ENCODE data around the gene BLMH.
"Not testable (repeated sequence)": the region's sequence is repeated elsewhere in the genome, so short reads cannot be mapped to it uniquely, and the experiment has no call there.

BLMH gene

DNA sequence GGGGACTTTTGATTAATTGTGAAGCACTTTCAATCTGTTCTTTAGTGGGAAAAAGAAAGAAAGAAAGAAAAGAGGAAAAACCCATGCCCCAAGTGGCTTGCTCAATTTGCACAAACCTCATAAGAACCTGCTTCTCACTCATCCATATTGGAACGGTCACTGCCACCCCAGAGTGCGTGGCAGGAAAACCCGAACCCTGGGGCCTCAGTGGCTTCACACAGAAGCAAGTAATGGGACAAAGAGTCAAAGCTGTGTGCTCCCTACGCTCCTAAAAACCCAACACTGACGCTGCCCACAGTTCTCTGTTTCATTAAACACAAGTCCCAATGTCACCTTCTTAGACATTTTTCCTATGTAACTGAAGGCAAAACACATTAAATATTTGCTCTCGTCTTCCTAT is 57.4 kb downstream of the BLMH start:
- Mint-ChIP-seq H3K36me3 (ENCODE audit: low read depth) (no peaks in the 10 kb centered on the region), H3K4me3 (no peak overlapping the region), H3K4me1 (ENCODE audit: low read depth) (peaks cover 15% of the 10 kb centered on the region), H3K27ac (no peak overlapping the region), H3K27me3 (peaks cover 60% of the 10 kb centered on the region), H3K9me3 (no peaks in the 10 kb centered on the region)

DNA sequence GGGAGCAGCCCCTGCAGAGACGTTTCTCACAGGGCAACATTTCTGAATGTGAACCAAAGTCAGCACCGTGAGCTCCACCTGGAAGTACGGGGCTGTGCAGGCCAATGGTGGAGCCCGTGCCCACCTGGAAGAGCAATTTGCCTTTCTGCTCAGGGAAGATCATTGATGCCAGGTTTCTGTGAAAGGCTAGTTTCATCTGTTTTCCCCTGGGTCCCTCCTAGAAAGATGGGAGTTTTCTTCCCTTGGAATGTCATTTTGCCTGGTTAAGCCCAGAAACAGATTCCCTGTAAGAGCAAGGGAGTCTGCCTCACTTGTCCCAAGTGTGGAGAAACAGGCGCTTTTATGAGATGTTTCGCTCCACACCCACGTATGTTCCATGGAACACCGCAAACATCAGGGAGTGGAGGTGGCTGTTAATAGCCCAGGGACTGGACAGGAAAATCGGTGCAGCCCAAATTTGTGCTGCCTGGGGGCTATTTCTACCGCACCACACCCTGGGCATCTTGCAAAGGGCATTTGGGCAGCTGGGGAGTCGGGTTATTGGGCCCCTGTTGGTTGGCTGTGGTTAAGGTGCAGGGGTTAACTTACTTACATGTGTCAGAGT is 58.8 kb downstream of the BLMH start:
- Mint-ChIP-seq H3K4me1 (ENCODE audit: low read depth) (peaks cover 11% of the 10 kb centered on the region), H3K36me3 (ENCODE audit: low read depth) (no peaks in the 10 kb centered on the region), H3K4me3 (no peak overlapping the region), H3K27ac (no peak overlapping the region), H3K27me3 (peaks cover 48% of the 10 kb centered on the region), H3K9me3 (no peaks in the 10 kb centered on the region)

DNA sequence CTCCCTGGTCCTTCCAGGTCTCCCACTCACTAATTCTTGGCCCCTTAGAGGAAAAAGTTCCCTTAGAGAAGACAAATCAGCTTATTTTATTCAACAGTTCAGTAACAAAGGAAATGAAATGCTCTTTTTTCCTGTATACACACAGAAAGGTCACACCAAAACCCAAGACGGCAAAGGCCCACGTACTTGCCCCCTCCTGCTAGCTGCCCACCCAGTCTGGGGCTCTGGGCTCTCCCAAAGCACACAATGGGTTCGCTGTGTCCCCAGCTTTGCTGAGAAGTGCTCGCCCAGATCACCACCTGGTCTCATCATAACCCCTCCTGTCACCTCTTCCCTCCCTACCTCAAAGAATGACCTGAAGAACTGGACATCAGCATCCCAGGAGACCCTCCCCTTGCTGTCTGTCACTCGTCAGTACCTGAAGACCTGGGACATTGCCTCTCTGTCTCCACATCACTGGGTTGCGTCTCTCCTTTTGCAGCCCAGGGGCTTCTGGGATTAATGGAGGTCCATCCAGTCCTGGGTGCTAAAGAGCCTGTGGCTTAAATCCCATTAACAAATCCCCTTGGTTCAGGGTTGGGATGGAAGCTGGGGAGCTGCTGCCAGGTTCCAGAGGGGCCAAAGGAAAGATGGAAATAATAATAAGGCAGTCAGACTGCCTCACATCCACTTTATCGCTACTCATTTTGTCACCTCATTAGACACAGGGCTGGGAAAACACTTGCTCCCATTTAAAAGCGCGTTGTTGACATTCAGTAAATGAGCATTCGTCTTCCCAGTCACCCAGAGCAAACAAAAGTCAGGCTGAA is 59.5 kb downstream of the BLMH start:
- Mint-ChIP-seq H3K4me1 (ENCODE audit: low read depth) (peaks cover 10% of the 10 kb centered on the region), H3K27me3 (peaks cover 41% of the 10 kb centered on the region), H3K9me3 (no peaks in the 10 kb centered on the region), H3K27ac (no peak overlapping the region), H3K4me3 (no peak overlapping the region), H3K36me3 (ENCODE audit: low read depth) (no peaks in the 10 kb centered on the region)

DNA sequence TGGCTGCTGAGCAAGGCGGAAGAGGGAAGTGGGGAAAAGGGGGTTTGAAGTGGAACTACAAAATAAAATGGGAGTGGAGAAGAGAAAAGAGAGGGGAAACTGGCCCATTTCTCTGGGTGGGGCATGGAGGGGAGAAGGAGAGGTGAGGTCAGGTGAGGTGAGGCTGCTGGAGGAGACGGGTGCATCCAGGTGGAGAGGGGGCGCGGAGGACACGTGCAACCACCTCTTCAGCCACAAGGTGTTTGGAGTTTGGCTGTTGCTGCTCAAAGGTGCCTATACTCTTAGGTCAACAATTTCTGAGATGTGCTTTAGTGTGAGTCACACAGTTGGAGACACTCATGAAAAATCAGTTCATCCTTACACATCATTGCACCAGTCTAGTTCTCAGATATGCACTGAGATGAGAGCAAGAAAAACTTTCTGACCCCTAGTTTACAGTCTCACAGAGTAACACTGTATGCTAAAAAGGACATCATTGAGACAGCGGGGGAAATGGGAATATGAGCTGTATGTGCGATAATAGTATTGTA is 61.1 kb downstream of the BLMH start:
- H3K4me1 Mint-ChIP-seq (ENCODE audit: low read depth), result peaks cover 5% of the 10 kb centered on the region
- no peaks in the 10 kb centered on the region for H3K9me3 Mint-ChIP-seq
- H3K27ac Mint-ChIP-seq, result no peak overlapping the region
- H3K27me3 Mint-ChIP-seq, result peaks cover 30% of the 10 kb centered on the region
- no peak overlapping the region for H3K4me3 Mint-ChIP-seq
- no peaks in the 10 kb centered on the region for H3K36me3 Mint-ChIP-seq (ENCODE audit: low read depth)

DNA sequence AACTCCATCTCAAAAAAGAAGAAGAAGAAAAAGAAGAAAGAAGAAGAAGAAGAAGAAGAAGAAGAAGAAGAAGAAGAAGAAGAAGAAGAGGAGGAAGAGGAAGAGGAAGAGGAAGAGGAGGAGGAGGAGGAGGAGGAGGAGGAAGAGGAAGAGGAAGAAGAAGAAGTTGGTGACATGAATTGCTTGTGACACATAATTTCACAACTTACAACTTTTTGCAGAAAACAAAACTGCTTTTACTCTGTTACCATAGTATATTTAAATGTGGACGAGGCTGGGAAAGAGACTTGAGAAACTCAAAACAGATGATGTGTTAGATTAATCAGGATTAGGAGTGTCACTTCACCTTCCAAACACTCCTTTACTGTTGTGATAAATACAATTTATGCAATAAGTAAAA is 61.7 kb downstream of the BLMH start:
- H3K4me1 Mint-ChIP-seq (ENCODE audit: low read depth); H3K27ac Mint-ChIP-seq; H3K4me3 Mint-ChIP-seq; H3K36me3 Mint-ChIP-seq (ENCODE audit: low read depth); H3K9me3 Mint-ChIP-seq: not testable (repeated sequence)
- H3K27me3 Mint-ChIP-seq, result peaks cover 27% of the 10 kb centered on the region

DNA sequence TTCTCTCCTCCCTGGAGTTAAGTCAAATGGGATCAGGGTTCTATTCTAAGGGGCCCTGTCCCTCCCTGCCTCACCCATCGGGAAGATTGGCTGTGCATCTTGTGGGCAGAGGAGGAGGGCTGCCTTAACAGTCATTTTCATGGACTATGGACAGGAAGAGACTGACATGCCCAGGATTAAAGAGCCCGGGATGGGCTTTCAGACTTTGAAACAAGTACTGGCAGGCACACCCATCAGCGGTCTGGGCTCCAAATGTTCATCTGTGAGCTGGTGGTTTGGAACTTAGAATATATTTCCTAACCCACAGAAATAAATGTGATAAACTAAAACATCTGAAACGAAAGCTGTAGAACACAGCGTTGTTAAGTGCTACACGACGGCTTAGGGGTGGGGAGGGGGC is 62.7 kb downstream of the BLMH start:
- no peaks in the 10 kb centered on the region for H3K9me3 Mint-ChIP-seq
- H3K4me3 Mint-ChIP-seq, result no peak overlapping the region
- H3K27ac Mint-ChIP-seq, result no peak overlapping the region
- no peaks in the 10 kb centered on the region for H3K4me1 Mint-ChIP-seq (ENCODE audit: low read depth)
- peaks cover 17% of the 10 kb centered on the region for H3K27me3 Mint-ChIP-seq
- no peaks in the 10 kb centered on the region for H3K36me3 Mint-ChIP-seq (ENCODE audit: low read depth)

DNA sequence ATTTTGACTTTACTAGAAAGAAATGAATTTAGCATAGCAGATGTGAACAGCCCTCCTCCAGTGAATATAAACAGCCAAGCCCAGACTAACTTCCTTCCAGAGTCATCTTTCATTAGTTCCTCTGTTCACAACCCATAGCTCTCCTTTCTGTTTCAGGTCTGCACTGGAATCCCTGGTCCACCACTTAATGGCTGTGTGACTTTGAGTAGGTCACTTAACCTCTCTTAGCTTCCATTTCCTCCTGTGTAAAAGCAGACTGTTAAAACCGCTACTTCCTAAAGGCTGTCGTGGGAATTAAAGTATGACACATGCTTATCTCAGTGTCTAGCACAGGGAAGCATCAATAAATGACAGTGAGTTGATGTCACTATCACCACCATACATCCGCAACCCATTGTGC is 63.7 kb downstream of the BLMH start:
- H3K9me3 Mint-ChIP-seq, result no peaks in the 10 kb centered on the region
- H3K4me1 Mint-ChIP-seq (ENCODE audit: low read depth), result no peaks in the 10 kb centered on the region
- no peaks in the 10 kb centered on the region for H3K36me3 Mint-ChIP-seq (ENCODE audit: low read depth)
- no peak overlapping the region for H3K27ac Mint-ChIP-seq
- peaks cover 9% of the 10 kb centered on the region for H3K27me3 Mint-ChIP-seq
- no peak overlapping the region for H3K4me3 Mint-ChIP-seq

DNA sequence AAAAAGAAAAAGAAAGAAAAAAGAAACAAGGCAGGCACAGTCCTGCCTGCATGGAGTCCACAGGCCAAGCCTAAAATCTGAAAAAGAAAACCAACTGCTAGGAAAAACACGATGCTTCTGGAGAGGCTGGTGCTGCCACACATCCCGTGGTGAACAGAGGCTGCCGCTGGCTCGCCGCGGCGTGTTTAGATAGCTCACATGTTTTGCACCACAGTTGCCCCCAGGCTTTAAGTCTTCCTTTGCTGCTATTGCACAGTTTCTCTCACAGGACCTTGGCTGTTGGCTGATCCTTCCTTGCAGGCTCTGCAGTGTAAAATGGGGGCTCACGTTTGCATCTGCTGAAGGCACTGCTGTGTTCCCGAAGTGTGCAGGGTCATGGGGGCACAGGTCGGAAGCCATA is 64.9 kb downstream of the BLMH start:
- H3K4me1 Mint-ChIP-seq (ENCODE audit: low read depth), result no peaks in the 10 kb centered on the region
- H3K27me3 Mint-ChIP-seq, result no peaks in the 10 kb centered on the region
- H3K27ac Mint-ChIP-seq, result no peak overlapping the region
- H3K36me3 Mint-ChIP-seq (ENCODE audit: low read depth), result no peaks in the 10 kb centered on the region
- H3K9me3 Mint-ChIP-seq, result no peaks in the 10 kb centered on the region
- no peak overlapping the region for H3K4me3 Mint-ChIP-seq

DNA sequence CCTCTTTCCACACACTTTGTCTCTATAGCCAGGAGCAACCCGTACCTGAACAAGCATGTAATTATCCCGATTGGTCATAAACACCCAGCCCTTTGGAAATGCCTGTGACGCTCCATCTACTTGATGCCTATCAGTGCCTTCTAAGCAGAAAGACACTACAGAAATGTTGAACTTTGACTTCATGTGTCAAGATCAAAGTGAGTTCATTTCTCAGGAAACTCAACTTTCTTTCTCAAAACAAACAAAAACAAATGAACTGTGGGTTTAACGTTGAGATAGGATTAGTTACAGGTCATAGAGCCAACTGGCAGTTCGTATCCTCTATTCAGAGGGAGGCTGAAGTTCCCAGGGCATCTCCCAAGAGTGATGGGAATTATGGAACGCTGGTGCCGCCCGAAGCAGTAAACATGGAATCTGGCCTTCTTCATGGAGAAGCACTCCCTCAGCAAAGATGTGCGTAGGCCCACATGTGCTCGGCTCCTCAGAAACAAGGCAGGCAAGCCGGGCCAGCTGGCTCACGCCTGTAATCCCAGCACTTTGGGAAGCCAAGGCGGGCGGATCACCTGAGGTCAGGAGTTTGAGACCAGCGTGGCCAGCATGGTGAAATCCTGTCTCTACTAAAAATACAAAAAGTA is 65.7 kb downstream of the BLMH start:
- H3K36me3 Mint-ChIP-seq (ENCODE audit: low read depth), result no peaks in the 10 kb centered on the region
- H3K4me3 Mint-ChIP-seq, result no peak overlapping the region
- no peaks in the 10 kb centered on the region for H3K9me3 Mint-ChIP-seq
- no peak overlapping the region for H3K27ac Mint-ChIP-seq
- no peaks in the 10 kb centered on the region for H3K4me1 Mint-ChIP-seq (ENCODE audit: low read depth)
- no peaks in the 10 kb centered on the region for H3K27me3 Mint-ChIP-seq

DNA sequence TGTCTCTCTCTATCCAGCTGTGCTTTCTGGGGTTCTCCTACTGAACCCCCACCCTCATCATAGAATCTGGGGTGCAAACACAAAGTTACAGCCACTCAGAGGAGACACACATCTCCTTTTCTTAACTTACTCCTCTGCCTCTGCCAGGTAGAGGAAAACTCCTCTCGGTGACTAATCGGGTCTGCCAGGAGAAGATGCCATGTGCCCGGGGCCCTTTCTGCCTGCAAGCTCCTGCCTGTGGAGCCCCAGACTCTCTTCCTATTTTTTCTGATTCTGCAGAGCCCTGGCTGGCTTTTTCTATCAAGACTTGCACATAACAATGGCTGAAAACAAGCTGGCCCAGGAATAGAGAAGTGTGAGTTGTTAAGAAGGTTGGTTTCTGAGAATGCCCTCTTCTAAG is 66.6 kb downstream of the BLMH start:
- Mint-ChIP-seq H3K36me3 (ENCODE audit: low read depth) (no peaks in the 10 kb centered on the region), H3K4me3 (no peak overlapping the region), H3K9me3 (no peaks in the 10 kb centered on the region), H3K27me3 (no peaks in the 10 kb centered on the region), H3K4me1 (ENCODE audit: low read depth) (no peaks in the 10 kb centered on the region), H3K27ac (no peak overlapping the region)

DNA sequence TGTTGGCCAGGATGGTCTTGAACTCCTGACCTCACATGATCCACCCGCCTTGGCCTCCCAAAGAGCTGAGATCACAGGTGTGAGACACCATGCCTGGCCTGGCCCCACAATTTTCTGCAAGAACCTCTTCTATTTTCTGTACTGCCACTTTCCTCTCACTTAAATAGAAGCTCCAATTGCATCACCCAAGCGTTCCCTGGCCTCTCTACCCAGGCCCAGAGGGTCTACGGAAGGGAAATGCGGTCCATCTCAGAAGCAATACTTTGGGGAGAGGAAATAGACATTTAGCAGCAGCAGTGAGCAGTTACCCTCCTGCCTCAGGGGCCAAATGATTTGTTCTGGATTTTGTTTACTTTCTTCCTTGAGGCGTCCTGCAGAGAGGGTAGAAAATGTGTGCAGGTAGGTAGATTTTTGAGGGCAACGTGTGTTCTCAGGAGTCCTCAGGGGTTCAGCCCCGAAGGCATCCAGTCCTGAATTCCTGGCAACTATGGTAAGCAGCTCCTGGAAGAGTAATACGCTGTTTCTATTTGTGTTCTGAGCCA is 67.3 kb downstream of the BLMH start:
- Mint-ChIP-seq H3K4me3 (no peak overlapping the region), H3K4me1 (ENCODE audit: low read depth) (no peaks in the 10 kb centered on the region), H3K27me3 (no peaks in the 10 kb centered on the region), H3K9me3 (no peaks in the 10 kb centered on the region), H3K27ac (no peak overlapping the region), H3K36me3 (ENCODE audit: low read depth) (no peaks in the 10 kb centered on the region)

DNA sequence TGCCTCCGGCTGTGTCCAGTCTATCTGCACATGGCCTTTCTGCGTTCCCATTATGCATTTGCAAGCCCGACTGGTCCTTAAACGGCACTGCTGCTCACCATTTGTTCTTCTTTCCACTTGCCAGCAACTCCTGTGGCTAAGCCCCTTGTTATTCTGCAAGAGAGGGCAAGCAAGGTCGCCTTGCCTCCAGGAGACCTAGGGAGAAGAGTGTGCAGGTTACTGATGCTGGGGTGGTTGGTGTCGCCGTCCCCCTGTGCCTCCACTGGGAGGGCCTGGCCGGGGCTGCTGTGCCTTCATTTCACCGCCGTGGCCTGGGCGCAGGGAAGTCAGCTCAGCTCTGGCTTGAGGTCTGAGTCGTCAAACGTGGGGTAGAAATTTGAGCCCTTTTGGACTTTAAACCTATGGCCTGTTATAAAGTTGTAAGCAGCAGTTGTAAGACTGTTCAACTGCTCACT is 69.0 kb downstream of the BLMH start:
- H3K27me3 Mint-ChIP-seq, result no peaks in the 10 kb centered on the region
- H3K27ac Mint-ChIP-seq, result no peak overlapping the region
- no peaks in the 10 kb centered on the region for H3K36me3 Mint-ChIP-seq (ENCODE audit: low read depth)
- H3K4me3 Mint-ChIP-seq, result no peak overlapping the region
- no peaks in the 10 kb centered on the region for H3K4me1 Mint-ChIP-seq (ENCODE audit: low read depth)
- no peaks in the 10 kb centered on the region for H3K9me3 Mint-ChIP-seq

DNA sequence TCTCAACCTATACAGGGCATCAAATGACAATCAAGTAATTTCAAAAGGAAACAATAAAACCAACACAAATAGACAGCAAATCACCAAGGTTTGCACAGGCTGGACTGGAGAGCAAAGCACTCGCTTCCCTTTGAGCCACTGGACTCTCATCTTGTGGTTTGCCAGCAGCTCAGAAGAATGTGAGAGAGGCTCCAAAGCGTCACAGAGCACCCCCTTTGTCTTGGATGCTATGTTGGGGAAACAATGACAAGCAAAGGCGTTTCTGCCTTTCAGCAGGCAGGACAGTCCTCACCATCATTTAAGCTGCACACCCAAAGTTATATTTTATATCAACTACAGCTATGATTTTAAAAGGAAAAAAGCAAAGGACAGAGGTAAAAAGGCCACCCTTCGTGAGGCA is 69.5 kb downstream of the BLMH start:
- Mint-ChIP-seq H3K27ac (no peak overlapping the region), H3K36me3 (ENCODE audit: low read depth) (no peaks in the 10 kb centered on the region), H3K4me3 (no peak overlapping the region), H3K27me3 (no peaks in the 10 kb centered on the region), H3K9me3 (no peaks in the 10 kb centered on the region), H3K4me1 (ENCODE audit: low read depth) (no peaks in the 10 kb centered on the region)

DNA sequence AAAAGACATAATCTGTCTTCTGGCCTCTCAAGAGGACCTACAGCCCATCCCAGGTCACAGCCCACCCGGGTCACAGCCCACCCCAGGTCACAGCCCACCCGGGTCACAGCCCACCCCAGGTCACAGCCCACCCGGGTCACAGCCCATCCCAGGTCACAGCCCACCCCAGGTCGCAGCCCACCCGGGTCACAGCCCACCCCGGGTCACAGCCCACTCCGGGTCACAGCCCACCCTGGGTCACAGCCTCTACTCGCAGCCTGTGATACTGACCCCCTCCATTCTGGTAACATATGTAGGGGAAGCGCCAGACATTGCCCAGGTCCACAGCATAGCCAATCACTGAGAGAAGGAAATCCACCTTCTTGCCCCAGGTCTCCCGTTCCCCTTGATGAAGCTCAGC is 70.4 kb downstream of the BLMH start:
- Mint-ChIP-seq H3K27ac (no peak overlapping the region), H3K27me3 (no peaks in the 10 kb centered on the region), H3K4me3 (no peak overlapping the region), H3K4me1 (ENCODE audit: low read depth) (no peaks in the 10 kb centered on the region), H3K36me3 (ENCODE audit: low read depth) (no peaks in the 10 kb centered on the region), H3K9me3 (no peaks in the 10 kb centered on the region)

DNA sequence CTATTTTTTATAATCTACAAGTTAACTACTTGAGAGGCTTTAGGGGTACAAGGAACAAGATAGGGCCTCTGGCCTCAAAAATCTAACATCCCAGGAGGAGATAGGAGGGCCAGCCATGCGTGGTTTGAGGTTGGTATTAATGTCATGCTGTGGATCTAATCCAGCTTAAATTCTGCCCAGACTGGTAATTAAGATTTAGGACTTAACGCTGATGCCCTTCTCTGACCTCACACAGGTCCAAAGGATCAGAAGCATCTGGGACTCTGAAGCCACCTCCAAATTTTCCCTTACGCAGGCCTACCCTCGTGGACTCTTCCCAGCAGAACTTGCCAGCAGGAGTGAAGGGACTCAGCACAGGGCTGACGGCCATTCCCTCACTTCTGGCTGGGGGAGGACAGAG is 71.3 kb downstream of the BLMH start:
- Mint-ChIP-seq H3K27me3 (no peaks in the 10 kb centered on the region), H3K27ac (no peak overlapping the region), H3K36me3 (ENCODE audit: low read depth) (no peaks in the 10 kb centered on the region), H3K4me1 (ENCODE audit: low read depth) (no peaks in the 10 kb centered on the region), H3K4me3 (no peak overlapping the region), H3K9me3 (no peaks in the 10 kb centered on the region)

All from stimulated activated naive CD8-positive, alpha-beta T cell treated with anti-CD3 and anti-CD28 coated beads, Interleukin-15, Interleukin-2, amounts not matched to agents 100 ng/mL and 50 ng/mL, for 24 hours (primary cell).